ENCODE data around the gene WNT9B. TPM values are rescaled to one million over a fixed set of nuclear protein-coding genes. Genes with fewer than 3 reads are reported as not detected.
A peak's percentile ranks its signal among the peaks of the same experiment; 100 is the strongest.

WNT9B gene
- total RNA-seq, 1 donor from 2014 or later = not detected

DNA sequence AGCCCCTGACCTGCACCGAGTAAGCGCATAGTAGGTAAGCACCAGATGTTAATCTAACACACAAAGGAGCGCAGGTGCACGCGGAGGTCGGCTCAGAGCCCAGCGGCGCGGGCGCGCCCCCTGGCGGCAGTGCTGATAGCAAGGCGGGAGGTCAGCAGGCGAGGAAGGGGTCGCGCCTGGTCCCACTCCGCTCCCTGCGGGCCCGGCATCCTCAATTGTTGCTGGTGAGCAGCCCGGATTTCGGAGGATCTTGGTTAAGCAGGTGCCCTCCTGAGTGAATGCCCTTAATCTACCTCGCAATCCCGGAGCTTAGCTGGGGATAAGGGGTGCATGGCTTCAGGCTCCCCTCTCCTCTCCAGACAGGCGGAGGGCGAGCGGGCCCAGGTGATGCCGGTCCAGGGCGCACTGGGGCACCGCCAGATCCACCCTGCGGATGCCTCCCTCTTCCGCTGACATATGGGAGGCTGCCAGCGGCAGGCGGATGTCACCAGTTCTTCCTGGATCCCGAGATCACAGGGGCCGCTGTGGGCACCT is 28.9 kb upstream of the WNT9B start:
- no peaks in the 10 kb centered on the region for H3K36me3 Mint-ChIP-seq (ENCODE audit: unreplicated experiment)
- H3K4me1 Mint-ChIP-seq (ENCODE audit: low read depth, unreplicated experiment) = peaks cover 4% of the 10 kb centered on the region
- peak; percentile 81 for TF ChIP-seq CTCF (IDR thresholded peaks at IDR 0.05; ENCODE audit: partially characterized antibody, unreplicated experiment)
- DNase-seq = peak; percentile 43
- no peak overlapping the region for H3K4me3 Mint-ChIP-seq (ENCODE audit: unreplicated experiment)
- H3K27ac Mint-ChIP-seq (ENCODE audit: unreplicated experiment) = no peak overlapping the region
- H3K27me3 Mint-ChIP-seq (ENCODE audit: unreplicated experiment) = peaks cover 17% of the 10 kb centered on the region
- H3K9me3 Mint-ChIP-seq (ENCODE audit: unreplicated experiment) = peaks cover 1% of the 10 kb centered on the region

DNA sequence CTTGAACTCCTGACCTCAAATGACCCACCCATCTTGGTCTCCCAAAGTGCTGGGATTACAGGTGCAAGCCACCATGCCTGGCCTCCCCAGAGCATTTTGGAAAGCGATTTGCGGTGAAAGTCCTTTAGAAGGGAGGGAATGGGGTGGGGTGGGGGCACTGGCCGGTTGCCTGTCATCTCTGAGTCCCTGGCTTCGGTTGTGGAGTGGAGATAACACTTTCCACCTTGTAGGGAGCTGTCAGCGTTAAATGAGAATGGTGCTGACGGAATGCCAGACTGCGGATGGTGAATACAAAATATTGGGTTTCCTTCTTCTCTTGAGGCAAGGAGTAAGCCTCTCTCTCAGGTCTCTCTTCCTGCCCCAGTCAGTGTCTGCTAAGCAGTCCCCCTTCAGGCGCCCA is 27.7 kb upstream of the WNT9B start:
- TF ChIP-seq CTCF (IDR thresholded peaks at IDR 0.05; ENCODE audit: partially characterized antibody, unreplicated experiment) = no peak
- Mint-ChIP-seq H3K27me3 (ENCODE audit: unreplicated experiment) (peaks cover 14% of the 10 kb centered on the region), H3K9me3 (ENCODE audit: unreplicated experiment) (peaks cover 3% of the 10 kb centered on the region), H3K4me3 (ENCODE audit: unreplicated experiment) (no peak overlapping the region), H3K4me1 (ENCODE audit: low read depth, unreplicated experiment) (peaks cover 2% of the 10 kb centered on the region), H3K36me3 (ENCODE audit: unreplicated experiment) (no peaks in the 10 kb centered on the region), H3K27ac (ENCODE audit: unreplicated experiment) (no peak overlapping the region)
- DNase-seq = no peak

GRCh38 chr17:46826116-46826515 is 25.3 kb upstream of the WNT9B start:
- peaks cover 13% of the 10 kb centered on the region for H3K27me3 Mint-ChIP-seq (ENCODE audit: unreplicated experiment)
- no peak for TF ChIP-seq CTCF (IDR thresholded peaks at IDR 0.05; ENCODE audit: partially characterized antibody, unreplicated experiment)
- H3K4me3 Mint-ChIP-seq (ENCODE audit: unreplicated experiment) = no peak overlapping the region
- no peak overlapping the region for H3K27ac Mint-ChIP-seq (ENCODE audit: unreplicated experiment)
- peaks cover 2% of the 10 kb centered on the region for H3K4me1 Mint-ChIP-seq (ENCODE audit: low read depth, unreplicated experiment)
- peaks cover 3% of the 10 kb centered on the region for H3K36me3 Mint-ChIP-seq (ENCODE audit: unreplicated experiment)
- DNase-seq = no peak
- H3K9me3 Mint-ChIP-seq (ENCODE audit: unreplicated experiment) = peaks cover 3% of the 10 kb centered on the region

GRCh38 chr17:46827274-46827673 is 24.1 kb upstream of the WNT9B start:
- H3K9me3 Mint-ChIP-seq (ENCODE audit: unreplicated experiment) = peaks cover 3% of the 10 kb centered on the region
- H3K27ac Mint-ChIP-seq (ENCODE audit: unreplicated experiment) = no peak overlapping the region

More at GRCh38 chr17:46827274-46827673, 24.1 kb upstream of the WNT9B start:
- H3K27me3 Mint-ChIP-seq (ENCODE audit: unreplicated experiment) = peaks cover 6% of the 10 kb centered on the region
- H3K4me1 Mint-ChIP-seq (ENCODE audit: low read depth, unreplicated experiment) = no peaks in the 10 kb centered on the region
- H3K4me3 Mint-ChIP-seq (ENCODE audit: unreplicated experiment) = no peak overlapping the region
- TF ChIP-seq CTCF (IDR thresholded peaks at IDR 0.05; ENCODE audit: partially characterized antibody, unreplicated experiment) = no peak
- H3K36me3 Mint-ChIP-seq (ENCODE audit: unreplicated experiment) = peaks cover 3% of the 10 kb centered on the region
- no peak for DNase-seq

Measured in glutamatergic neuron (in vitro differentiated cells).